NCI-H446 (cell line): ENCODE data around the gene BBS9.
"Not testable (repeated sequence)": the region's sequence is repeated elsewhere in the genome, so short reads cannot be mapped to it uniquely, and the experiment has no call there.

Source experiments
- DNase-seq, 2 experiments: peaks; one replicate each; lab custom pipeline; 2025; lab: John Stamatoyannopoulos, UW

The BBS9 gene

GRCh38 chr7:33196221-33196620 is 66.9 kb downstream of the BBS9 start:
- no peak for DNase-seq

- DNase-seq = no peak
Measured at GRCh38 chr7:33200282-33200681, 70.9 kb downstream of the BBS9 start.

GRCh38 chr7:33201821-33202220 is 72.5 kb downstream of the BBS9 start:
- DNase-seq = no peak

DNA sequence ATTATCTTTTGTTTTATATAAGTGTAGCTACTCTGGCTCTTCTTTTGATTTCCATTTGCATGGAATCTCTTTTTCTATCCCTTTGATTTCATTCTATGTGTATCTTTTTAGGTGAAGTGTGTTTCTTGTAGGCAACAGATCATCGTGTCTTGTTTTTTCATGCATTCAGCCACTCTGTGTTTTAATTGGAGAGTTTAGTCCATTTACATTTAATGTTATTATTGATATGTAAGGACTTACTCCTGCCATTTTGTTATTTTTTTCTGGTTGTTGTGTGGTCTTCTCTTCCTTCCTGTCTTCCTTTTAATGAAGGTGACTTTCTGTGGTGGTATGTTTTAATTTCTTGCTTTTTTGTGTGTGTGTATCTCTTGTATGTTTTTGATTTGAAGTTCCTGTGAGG is 81.6 kb downstream of the BBS9 start:
- no peak for DNase-seq

GRCh38 chr7:33212144-33212543 is 82.8 kb downstream of the BBS9 start:
- DNase-seq = no peak

DNA sequence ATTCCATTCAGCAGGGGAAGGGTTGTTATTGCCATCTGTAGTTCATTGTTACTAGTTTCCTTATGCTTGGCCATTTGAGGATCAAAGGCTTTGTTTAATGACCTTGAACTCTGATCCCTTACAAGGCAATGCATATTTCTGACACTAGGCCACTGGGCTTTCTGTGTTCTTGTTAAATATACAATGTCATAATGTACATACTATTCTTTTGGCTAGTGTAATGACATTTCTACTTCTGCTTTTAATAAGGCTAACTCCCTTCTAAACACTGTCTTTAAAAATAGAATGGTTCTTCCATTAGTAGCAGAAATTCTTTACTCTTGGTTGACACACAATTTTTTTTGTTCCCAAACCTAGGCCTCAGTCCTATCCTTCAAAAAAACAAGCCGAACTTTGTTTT is 86.6 kb downstream of the BBS9 start:
- no peak for DNase-seq

GRCh38 chr7:33217595-33217994 is 88.2 kb downstream of the BBS9 start:
- DNase-seq = no peak

DNA sequence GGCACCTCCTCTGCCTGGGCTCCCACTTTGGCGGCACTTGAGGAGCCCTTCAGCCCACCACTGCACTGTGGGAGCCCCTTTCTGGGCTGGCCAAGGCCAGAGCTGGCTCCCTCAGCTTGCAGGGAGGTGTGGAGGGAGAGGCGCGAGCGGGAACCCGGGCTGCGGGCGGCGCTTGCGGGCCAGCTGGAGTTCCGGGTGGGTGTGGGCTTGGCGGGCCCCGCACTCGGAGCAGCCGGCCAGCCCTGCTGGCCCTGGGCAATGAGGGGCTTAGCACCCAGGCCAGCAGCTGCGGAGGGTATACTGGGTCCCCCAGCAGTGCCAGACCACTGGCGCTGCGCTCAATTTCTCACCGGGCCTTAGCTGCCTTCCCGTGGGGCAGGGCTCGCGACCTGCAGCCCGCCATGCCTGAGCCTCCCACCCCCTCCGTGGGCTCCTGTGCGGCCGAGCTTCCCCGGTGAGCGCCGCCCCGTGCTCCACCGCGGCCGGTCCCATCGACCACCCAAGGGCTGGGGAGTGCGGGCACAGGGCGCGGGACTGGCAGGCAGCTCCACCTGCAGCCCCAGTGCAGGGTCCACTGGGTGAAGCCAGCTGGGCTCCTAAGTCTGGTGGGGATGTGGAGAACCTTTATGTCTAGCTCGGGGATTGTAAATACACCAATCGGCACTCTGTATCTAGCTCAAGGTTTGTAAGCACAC is 89.6 kb downstream of the BBS9 start:
- not testable (repeated sequence) for DNase-seq

DNA sequence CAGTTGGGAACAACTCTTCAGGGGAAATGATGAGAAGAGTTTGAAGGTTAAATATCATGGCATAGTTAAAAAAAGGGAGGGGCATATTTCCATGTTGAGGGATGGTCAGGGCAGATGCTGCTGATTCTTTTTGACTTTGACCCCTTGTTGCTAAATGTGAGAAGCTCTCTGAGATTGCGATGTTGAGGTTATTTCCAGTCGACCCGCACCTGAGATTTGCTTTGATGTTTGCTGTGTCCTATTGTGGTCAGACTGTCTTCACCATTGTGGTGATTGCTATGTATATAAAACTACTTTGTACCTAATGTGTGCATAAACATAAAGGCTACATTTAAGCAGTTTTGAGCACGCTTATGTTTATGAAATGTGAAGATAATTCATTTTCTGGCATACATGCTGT is 90.9 kb downstream of the BBS9 start:
- no peak for DNase-seq

GRCh38 chr7:33221390-33221789 is 92.0 kb downstream of the BBS9 start:
- DNase-seq = no peak

DNA sequence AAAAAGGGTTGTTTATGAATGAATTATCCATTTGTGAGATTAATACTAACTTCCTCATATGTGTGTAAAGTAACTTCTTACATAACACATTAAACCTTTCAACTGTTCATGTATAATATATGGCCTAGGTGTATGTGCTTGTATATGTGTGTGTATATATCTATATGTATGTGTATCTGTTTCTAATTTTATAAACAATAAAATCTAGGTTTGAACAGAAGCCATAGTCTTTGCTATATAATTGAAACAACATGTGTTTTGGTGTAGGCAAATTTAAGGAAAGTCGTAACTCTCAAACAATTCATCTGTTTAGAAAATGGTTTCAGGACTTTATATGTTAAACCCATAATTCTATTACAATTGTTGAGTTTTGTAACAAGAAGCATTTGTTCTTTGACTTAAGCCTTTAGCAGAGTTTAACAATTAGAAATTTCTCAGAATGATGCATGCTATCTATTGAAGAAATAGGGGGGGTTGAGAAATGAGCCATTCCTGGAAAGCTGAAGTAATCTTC is 103.3 kb downstream of the BBS9 start:
- no peak for DNase-seq

DNA sequence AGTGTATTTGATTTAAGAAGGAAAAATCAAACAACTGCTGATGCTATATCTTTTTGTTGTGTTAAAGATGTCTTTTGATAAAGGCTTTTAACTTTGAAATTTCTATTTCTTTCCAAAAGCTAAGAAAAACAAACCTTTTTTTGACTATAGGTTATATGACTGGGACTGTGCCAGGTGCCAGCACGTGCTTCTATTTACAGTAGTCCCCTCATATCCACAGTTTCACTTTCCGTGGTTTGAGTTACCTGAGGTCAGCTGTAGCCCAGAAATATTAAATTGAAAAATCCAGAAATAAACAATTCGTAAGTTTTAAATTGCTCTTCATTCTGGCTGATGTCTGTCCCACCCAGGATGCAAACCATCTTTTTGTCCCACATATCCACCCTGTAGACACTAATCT is 104.3 kb downstream of the BBS9 start:
- no peak for DNase-seq

GRCh38 chr7:33237036-33237435 is 107.7 kb downstream of the BBS9 start:
- no peak for DNase-seq

DNA sequence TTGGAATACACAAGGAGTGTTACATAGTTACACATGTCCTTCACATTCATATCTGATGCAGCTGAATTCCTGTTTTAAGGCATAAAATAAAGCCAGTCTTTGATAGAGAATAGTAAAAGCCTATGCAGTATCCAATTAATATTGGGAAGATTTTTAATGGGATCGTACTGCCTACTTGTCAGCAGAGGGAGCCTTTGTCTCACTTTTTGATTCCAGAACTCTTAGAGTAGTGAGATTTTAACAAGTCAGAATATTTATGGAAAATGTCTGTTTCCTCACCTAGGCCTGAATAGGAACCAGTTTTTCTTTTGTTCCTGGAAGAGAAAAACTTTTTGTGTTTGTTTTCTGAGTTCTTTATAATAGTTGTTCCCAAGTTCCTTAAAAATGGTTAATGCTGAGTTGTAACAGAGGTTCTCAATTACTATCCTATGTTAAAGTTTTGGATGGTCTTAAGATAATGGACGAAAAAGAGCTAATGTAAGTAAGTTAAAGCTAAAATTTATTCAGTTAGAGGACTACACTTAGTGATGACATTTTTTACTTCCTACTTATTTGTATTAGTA is 114.0 kb downstream of the BBS9 start:
- peak in 1 of 2 experiments; percentile 52 for DNase-seq

DNA sequence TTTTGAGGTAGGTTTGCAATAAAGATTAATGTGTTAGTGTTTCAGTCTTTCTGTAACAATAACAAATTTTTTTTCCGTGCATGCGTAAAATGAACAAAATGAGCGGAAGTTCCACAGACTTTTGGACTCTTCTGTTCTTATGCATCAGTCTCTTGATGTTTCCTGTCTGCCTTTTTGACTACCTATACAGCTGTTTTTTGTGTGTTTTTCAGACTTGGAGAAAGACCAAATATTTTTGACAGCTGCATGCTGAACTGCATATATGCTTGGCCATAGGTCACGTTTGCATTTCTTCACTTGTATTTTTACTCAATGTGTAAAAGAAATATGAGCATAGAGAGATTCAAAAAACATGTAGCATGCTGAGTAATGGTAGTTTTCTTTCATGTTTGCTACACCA is 119.3 kb downstream of the BBS9 start:
- no peak for DNase-seq

GRCh38 chr7:33250421-33250871 is 121.1 kb downstream of the BBS9 start:
- peak in 1 of 2 experiments; percentile 28 for DNase-seq

DNA sequence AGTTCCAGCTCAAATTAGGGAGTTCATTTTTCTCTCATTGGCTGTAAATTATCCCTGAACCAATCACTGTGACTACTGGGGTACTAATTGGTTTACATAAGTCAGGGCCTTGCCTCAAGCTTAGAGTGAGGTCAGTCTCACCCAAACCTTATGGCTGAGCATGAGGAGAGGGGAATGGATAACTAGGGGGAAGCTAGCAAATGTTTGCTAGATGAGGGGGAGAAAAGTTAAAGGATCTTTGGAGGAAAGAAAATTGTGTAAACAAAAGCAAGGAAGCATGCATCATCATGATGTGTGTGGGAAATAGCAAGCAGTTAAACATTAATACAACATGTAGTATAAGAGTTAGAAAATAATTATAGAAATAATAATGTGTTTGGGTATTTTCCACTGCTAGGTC is 121.9 kb downstream of the BBS9 start:
- DNase-seq = no peak

DNA sequence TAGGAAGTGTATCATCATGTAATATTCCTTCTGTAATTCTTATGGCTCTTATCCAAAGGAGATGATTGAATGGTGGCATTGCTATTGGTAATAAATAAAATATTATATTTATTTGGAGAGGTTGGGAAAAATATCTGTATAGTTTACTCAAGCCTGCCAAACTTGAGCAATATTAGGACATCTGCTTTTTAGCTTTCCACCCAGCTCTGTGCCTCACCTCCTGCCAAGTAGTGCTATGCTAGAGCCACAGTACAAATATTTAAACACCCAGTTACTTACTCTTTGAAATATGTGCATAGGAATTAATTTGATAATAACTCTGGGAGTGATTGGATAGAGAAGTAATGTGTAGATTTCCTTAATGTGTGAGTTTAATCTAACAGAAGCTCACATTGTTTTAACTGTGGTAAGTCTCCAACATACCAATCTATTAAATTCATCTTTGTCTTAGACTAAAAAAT is 129.2 kb downstream of the BBS9 start:
- peak in 1 of 2 experiments; percentile 4 for DNase-seq

DNA sequence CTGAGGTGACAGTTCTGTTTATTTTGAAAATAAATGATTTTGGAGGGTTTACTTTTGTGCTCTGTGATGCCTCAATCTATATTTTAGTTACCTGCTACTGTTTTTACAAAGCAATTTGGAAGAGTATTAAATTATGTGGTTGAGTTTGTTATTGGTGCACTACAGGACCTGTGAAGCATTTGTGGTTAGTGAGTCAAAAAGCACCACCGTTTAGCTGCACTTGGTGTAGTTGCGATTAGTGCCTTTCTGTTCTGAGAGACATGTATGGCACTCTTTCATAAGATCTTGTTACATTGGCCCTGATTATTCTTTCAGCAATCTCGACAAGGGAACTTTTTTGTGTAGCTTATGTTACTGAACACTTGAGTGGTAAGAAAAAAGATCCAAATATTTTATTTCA is 132.2 kb downstream of the BBS9 start:
- no peak for DNase-seq

DNA sequence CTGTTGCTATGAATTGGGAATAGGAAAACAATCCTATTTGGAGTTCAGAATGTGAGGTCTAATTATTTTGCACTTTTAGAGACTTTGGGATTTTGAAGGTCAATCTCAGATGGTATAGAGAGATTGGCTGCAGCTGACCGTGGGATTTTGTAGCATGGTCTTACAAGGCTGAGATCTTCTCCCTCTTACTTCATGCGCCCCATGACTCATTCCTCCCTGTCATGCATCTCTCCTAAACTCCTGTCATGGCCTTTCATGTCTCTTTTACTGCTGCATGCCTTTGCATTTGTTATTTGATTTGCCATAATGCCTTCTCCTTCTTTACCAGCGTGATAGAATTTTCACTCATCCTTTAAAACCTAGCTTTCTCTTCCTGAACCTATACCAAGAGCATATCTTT is 133.1 kb downstream of the BBS9 start:
- no peak for DNase-seq

DNA sequence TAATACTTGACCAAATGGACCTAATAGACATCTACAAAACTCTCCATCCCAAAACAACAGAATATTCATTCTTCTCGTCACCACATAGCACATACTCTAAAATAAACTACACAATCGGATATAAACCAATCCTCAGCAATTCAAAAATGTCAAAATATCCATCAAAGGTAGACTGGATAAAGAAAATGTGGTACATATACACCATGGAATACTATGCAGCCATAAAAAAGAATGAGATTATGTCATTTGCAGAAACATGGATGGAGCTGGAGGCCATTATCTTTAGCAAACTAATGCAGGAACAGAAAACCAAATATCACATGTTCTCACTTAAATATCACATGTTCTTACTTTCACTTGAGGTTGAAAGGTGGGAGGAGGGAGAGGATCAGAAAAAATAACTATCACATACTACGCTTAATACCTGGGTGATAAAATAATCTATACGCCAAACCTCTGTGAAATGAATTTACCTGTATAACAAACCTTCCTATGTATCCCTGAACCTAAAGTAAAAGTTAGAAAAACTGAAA is 142.5 kb downstream of the BBS9 start:
- not testable (repeated sequence) for DNase-seq

- DNase-seq = no peak
Measured at GRCh38 chr7:33273356-33273755, 144.0 kb downstream of the BBS9 start.

DNA sequence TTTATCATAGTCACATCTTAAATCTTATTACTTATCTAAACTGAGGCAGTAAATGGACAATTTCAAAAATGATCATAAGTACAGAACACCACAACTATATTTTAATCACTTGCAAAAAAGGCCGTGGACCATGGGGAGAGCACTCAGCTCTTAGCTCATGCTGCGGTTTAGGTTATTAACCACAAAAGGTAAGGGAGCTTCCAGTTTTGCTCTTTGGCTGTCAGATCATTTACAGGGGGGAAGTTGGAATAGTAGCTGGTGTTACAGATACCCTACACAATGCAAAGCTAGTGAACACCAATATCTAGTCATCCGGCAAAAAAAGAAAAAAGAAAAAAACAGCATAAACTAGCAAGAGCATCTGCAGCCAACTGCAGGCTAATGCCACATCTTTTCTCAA is 147.0 kb downstream of the BBS9 start:
- DNase-seq = no peak
